Measurements from ENCODE around the gene PKN1.

DNA sequence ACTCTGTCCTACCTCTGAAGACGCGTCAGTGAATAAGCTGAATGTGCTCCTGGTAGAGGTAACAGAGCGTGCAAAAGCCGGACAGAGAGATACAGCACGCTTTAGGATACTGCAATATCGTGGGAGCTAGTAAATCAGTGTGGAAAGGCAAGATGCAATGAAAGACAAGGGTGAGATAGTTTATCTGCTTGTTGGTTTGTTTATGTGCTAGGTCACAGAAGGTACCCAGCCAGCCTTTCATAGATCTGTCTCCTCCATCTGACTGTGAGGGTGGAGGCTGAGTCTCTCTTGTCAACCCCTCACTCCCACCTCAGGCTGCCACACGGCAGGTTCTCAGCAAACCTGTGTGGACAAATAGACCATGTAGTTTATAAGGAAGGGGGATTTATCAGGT lies 63.7 kb downstream of the PKN1 start:
- TF ChIP-seq CTCF (optimal IDR thresholded peaks at IDR 0.05 in 1 of 3, IDR thresholded peaks at IDR 0.05 in 1 of 3, conservative IDR thresholded peaks at IDR 0.05 in 1 of 3; ENCODE audit: extremely low read depth in 1 of 3, insufficient read depth in 2 of 3, low read length in 3 of 3) = no peak
- TF ChIP-seq EZH2 (IDR thresholded peaks at IDR 0.05; ENCODE audit: low read length) = no peak
